Activated CD8-positive, alpha-beta T cell treated with anti-CD3 and anti-CD28 coated beads for 36 hours (primary cell): ENCODE data around the gene SPECC1. TPM values are rescaled to one million over a fixed set of nuclear protein-coding genes. Genes with fewer than 3 reads are reported as not detected.

Source experiments
- ATAC-seq: fragments of 200-7000 bp; cut with Tn5 transposase; one replicate; pipeline ENCODE4 v1.10.0; 2021; ENCODE audit warnings: mild to moderate bottlenecking, moderate library complexity
- CTCF ChIA-PET: fragments of 350-600 bp; sonication (Branson Sonifier 250); formaldehyde crosslinking; loops from one replicate; lab custom pipeline; 2021; ENCODE audit warnings: antibody characterized with exemption; lab: Charles Lee
- POLR2A ChIA-PET: fragments of 350-600 bp; sonication (Branson Sonifier 250); formaldehyde crosslinking; loops from one replicate; lab custom pipeline; 2021; ENCODE audit warnings: antibody characterized with exemption; lab: Charles Lee
- DNase-seq: peaks from one replicate; pipeline ENCODE4 v3.0.0-alpha.2; 2020
- H3K27ac Mint-ChIP-seq: one replicate; pipeline ENCODE4 v1.8.0; 2021; ENCODE audit warnings: mild to moderate bottlenecking, mixed read lengths
- H3K27me3 Mint-ChIP-seq: one replicate; pipeline ENCODE4 v1.8.0; 2021; ENCODE audit warnings: mixed read lengths
- H3K36me3 Mint-ChIP-seq: one replicate; pipeline ENCODE4 v1.8.0; 2021; ENCODE audit warnings: low read depth, mixed read lengths
- H3K4me1 Mint-ChIP-seq: one replicate; pipeline ENCODE4 v1.8.0; 2021; ENCODE audit warnings: low read depth, mixed read lengths
- H3K4me3 Mint-ChIP-seq: one replicate; pipeline ENCODE4 v1.8.0; 2021; ENCODE audit warnings: mild to moderate bottlenecking, moderate library complexity, mixed read lengths
- H3K9me3 Mint-ChIP-seq: one replicate; pipeline ENCODE4 v1.8.0; 2021; ENCODE audit warnings: mixed read lengths
- CTCF ChIP-seq: fragments of 200-600 bp; IDR thresholded peaks from one replicate; pipeline ENCODE4 v1.8.0; 2022; ENCODE audit warnings: antibody characterized with exemption, mild to moderate bottlenecking
- intact Hi-C: fragments of 100-400 bp; cut with micrococcal nuclease; formaldehyde crosslinking; loops from one replicate; pipeline ENCODE4 v1.10.0; 2022
- total RNA-seq, 2 experiments: library from RNA; stranded (reverse); gene quantifications; one replicate each; pipeline ENCODE4 v1.2.3, GENCODE V29; 2021

Gene SPECC1
- total RNA-seq, 2 experiments from 2014 or later: 9.9 to 10.3 TPM

GRCh38 chr17:20207262-20207985 lies 198.3 kb downstream of the SPECC1 start:
- Mint-ChIP-seq H3K4me1 (peaks cover 24% of the 10 kb centered on the region), H3K4me3 (no peak overlapping the region), H3K9me3 (no peaks in the 10 kb centered on the region), H3K27me3 (no peaks in the 10 kb centered on the region), H3K36me3 (no peaks in the 10 kb centered on the region), H3K27ac (no peak overlapping the region)
- ChIA-PET POLR2A (no interaction called here), CTCF (interaction anchor here (1.5 to 3.2 kb wide), 2 partner anchors 85 to 102 kb away, joined by 6 to 9 read pairs; no protein-coding TSS in a partner anchor)
- no peak for DNase-seq
- no peak for ATAC-seq
- no peak for TF ChIP-seq CTCF
- intact Hi-C loops: no loop called here

- no peak for DNase-seq
- intact Hi-C loops: no loop called here
- H3K4me3 Mint-ChIP-seq: no peak overlapping the region
- POLR2A ChIA-PET: no interaction called here
- no peak for ATAC-seq
- H3K27ac Mint-ChIP-seq: no peak overlapping the region
- no peaks in the 10 kb centered on the region for H3K36me3 Mint-ChIP-seq
- H3K4me1 Mint-ChIP-seq: peaks cover 24% of the 10 kb centered on the region
- CTCF ChIA-PET: interaction anchor here (1.1 to 1.7 kb wide), 3 partner anchors 14 to 216 kb away, joined by 3 to 9 read pairs (median 3); no protein-coding TSS in a partner anchor
- no peaks in the 10 kb centered on the region for H3K27me3 Mint-ChIP-seq
- no peak for TF ChIP-seq CTCF
- H3K9me3 Mint-ChIP-seq: no peaks in the 10 kb centered on the region
These were observed 199.6 kb downstream of the SPECC1 start for GRCh38 chr17:20208717-20209116.

- Mint-ChIP-seq H3K4me3 (no peak overlapping the region), H3K27me3 (no peaks in the 10 kb centered on the region), H3K27ac (no peak overlapping the region), H3K36me3 (no peaks in the 10 kb centered on the region), H3K9me3 (no peaks in the 10 kb centered on the region), H3K4me1 (peaks cover 18% of the 10 kb centered on the region)
- intact Hi-C loops: no loop called here
- ATAC-seq: no peak
- DNase-seq: no peak
- POLR2A ChIA-PET: interaction anchor here (0.9 kb wide), 1 partner anchor 26 kb away, joined by 4 read pairs; no protein-coding TSS in a partner anchor
- TF ChIP-seq CTCF: no peak
- CTCF ChIA-PET: interaction anchor here (0.8 to 1.7 kb wide), 2 partner anchors 17 to 88 kb away, joined by 4 to 9 read pairs; no protein-coding TSS in a partner anchor
These were observed 201.0 kb downstream of the SPECC1 start for GRCh38 chr17:20210180-20210579.

GRCh38 chr17:20210614-20211013 lies 201.5 kb downstream of the SPECC1 start:
- Mint-ChIP-seq H3K4me3 (no peak overlapping the region), H3K27ac (no peak overlapping the region), H3K4me1 (peaks cover 14% of the 10 kb centered on the region), H3K9me3 (no peaks in the 10 kb centered on the region), H3K27me3 (no peaks in the 10 kb centered on the region), H3K36me3 (no peaks in the 10 kb centered on the region)
- DNase-seq (no peak), ATAC-seq (no peak)
- intact Hi-C loops: no loop called here
- ChIA-PET CTCF (interaction anchor here (1.0 to 1.2 kb wide), 3 partner anchors 16 to 202 kb away, joined by 3 to 4 read pairs (median 3); partner anchors contain the start of gene SPECC1), POLR2A (interaction anchor here (0.9 kb wide), 1 partner anchor 26 kb away, joined by 4 read pairs; no protein-coding TSS in a partner anchor)
- TF ChIP-seq CTCF: no peak

GRCh38 chr17:20211246-20211645 lies 202.1 kb downstream of the SPECC1 start:
- CTCF ChIA-PET: interaction anchor here (1.0 to 1.2 kb wide), 3 partner anchors 15 to 202 kb away, joined by 3 to 4 read pairs (median 3); partner anchors contain the start of gene SPECC1
- no peaks in the 10 kb centered on the region for H3K36me3 Mint-ChIP-seq
- intact Hi-C loops: no loop called here
- H3K27ac Mint-ChIP-seq: no peak overlapping the region
- DNase-seq (no peak), ATAC-seq (no peak)
- no peak for TF ChIP-seq CTCF
- POLR2A ChIA-PET: no interaction called here
- H3K27me3 Mint-ChIP-seq: no peaks in the 10 kb centered on the region
- no peaks in the 10 kb centered on the region for H3K9me3 Mint-ChIP-seq
- H3K4me1 Mint-ChIP-seq: peaks cover 8% of the 10 kb centered on the region
- no peak overlapping the region for H3K4me3 Mint-ChIP-seq
